ENCODE data around the gene CHRM1. TPM values are rescaled to one million over a fixed set of nuclear protein-coding genes. Genes with fewer than 3 reads are reported as not detected.
A peak's percentile ranks its signal among the peaks of the same experiment; 100 is the strongest.
"Not testable (repeated sequence)": the region's sequence is repeated elsewhere in the genome, so short reads cannot be mapped to it uniquely, and the experiment has no call there.

Gene CHRM1
- total RNA-seq, 2 donors from 2014 or later, result 0.84 to 0.98 TPM

- ATAC-seq (no peak), DNase-seq (no peak)
- intact Hi-C loops (cut with DNase I, micrococcal nuclease), result no loop called here
These were observed 38.2 kb downstream of the CHRM1 start for GRCh38 chr11:62882788-62883501.

- ATAC-seq, result no peak
These were observed 38.8 kb downstream of the CHRM1 start for GRCh38 chr11:62882431-62882749.

GRCh38 chr11:62881579-62882430 lies 39.4 kb downstream of the CHRM1 start:
- peak; percentile 73 for ATAC-seq
- intact Hi-C loops (cut with DNase I, micrococcal nuclease), result no loop called here
- peak; percentile 92 to 97 for DNase-seq

More at GRCh38 chr11:62882431-62882749, 38.8 kb downstream of the CHRM1 start:
- DNase-seq, result no peak
- intact Hi-C loops (cut with DNase I, micrococcal nuclease), result no loop called here

GRCh38 chr11:62880803-62881578 lies 40.2 kb downstream of the CHRM1 start, which contains the start of gene SLC3A2:
TSS of gene SLC3A2 (plus strand) at chr11:62880896. CDS start at chr11:62881024, 128 bp downstream.
- ATAC-seq (peak; percentile 84), DNase-seq (peak; percentile 92 to 94)
- intact Hi-C loops (cut with DNase I, micrococcal nuclease), result no loop called here

- intact Hi-C loops (cut with DNase I, micrococcal nuclease), result no loop called here
- DNase-seq, result no peak
- ATAC-seq, result peak; percentile 1
These were observed 40.8 kb downstream of the CHRM1 start for GRCh38 chr11:62880231-62880802.

GRCh38 chr11:62879235-62879978 lies 41.8 kb downstream of the CHRM1 start:
- no peak for ATAC-seq
- intact Hi-C loops (cut with DNase I, micrococcal nuclease), result no loop called here
- DNase-seq, result no peak

GRCh38 chr11:62876712-62877111 lies 44.5 kb downstream of the CHRM1 start:
- DNase-seq, result no peak
- ATAC-seq, result no peak
- intact Hi-C loops (cut with DNase I, micrococcal nuclease), result no loop called here

GRCh38 chr11:62875698-62876478 lies 45.3 kb downstream of the CHRM1 start:
- no peak for DNase-seq
- ATAC-seq, result no peak

GRCh38 chr11:62874851-62875250 lies 46.3 kb downstream of the CHRM1 start:
- intact Hi-C loops (cut with DNase I, micrococcal nuclease), result no loop called here
- no peak for DNase-seq
- no peak for ATAC-seq

More at GRCh38 chr11:62875698-62876478, 45.3 kb downstream of the CHRM1 start:
- intact Hi-C loops (cut with DNase I, micrococcal nuclease), result no loop called here

- no peak for ATAC-seq
- intact Hi-C loops (cut with DNase I, micrococcal nuclease), result no loop called here
- no peak for DNase-seq
These were observed 55.5 kb downstream of the CHRM1 start for GRCh38 chr11:62865635-62866034.

- no peak for ATAC-seq
- DNase-seq, result no peak
- intact Hi-C loops (cut with DNase I, micrococcal nuclease), result loop anchor here in 1 of 2 donors (5.0 kb wide), 1 partner anchor 77 kb away; the partner anchor contains the start of gene TMEM179B
These were observed 57.4 kb downstream of the CHRM1 start for GRCh38 chr11:62863687-62864335.

GRCh38 chr11:62861564-62862192 lies 59.5 kb downstream of the CHRM1 start:
- not testable (repeated sequence) for DNase-seq, ATAC-seq
- intact Hi-C loops (cut with DNase I, micrococcal nuclease), result loop anchor here in 1 of 2 donors (5.0 kb wide), 1 partner anchor 74 kb away; the partner anchor contains the start of gene TMEM179B

GRCh38 chr11:62860835-62861563 lies 60.2 kb downstream of the CHRM1 start:
- DNase-seq (no peak), ATAC-seq (no peak)
- intact Hi-C loops (cut with DNase I, micrococcal nuclease), result loop anchor here in 1 of 2 donors (5.0 kb wide), 1 partner anchor 74 kb away; the partner anchor contains the start of gene TMEM179B

GRCh38 chr11:62859281-62859703 lies 61.9 kb downstream of the CHRM1 start:
- ATAC-seq; DNase-seq; intact Hi-C loops (cut with DNase I, micrococcal nuclease): not testable (repeated sequence)
